Measurements from ENCODE around the gene PIP5K1C.

PIP5K1C gene

GRCh38 chr19:3627351-3627723 lies 72.9 kb downstream of the PIP5K1C start:
- H3K4me3 ChIP-seq (replicated peaks; ENCODE audit: low read depth, low read length): peak overlapping the region; percentile 31
- TF ChIP-seq CTCF (IDR thresholded peaks at IDR 0.05; ENCODE audit: low read length, missing control alignments): no peak
- DNase-seq (ENCODE audit: low read depth): no peak

GRCh38 chr19:3626473-3627350 lies 73.6 kb downstream of the PIP5K1C start, which contains the start of gene CACTIN:
CACTIN (minus strand) TSS chr19:3626790; CDS start chr19:3626762, 28 bp downstream.
- DNase-seq (ENCODE audit: low read depth): peak; percentile 98
- no peak for TF ChIP-seq CTCF (IDR thresholded peaks at IDR 0.05; ENCODE audit: low read length, missing control alignments)
- H3K4me3 ChIP-seq (replicated peaks; ENCODE audit: low read depth, low read length): peak within 1 kb of the TSS; percentile 89

GRCh38 chr19:3625996-3626472 lies 74.2 kb downstream of the PIP5K1C start:
- no peak for DNase-seq (ENCODE audit: low read depth)
- H3K4me3 ChIP-seq (replicated peaks; ENCODE audit: low read depth, low read length): peak overlapping the region; percentile 89
- TF ChIP-seq CTCF (IDR thresholded peaks at IDR 0.05; ENCODE audit: low read length, missing control alignments): no peak

GRCh38 chr19:3623716-3624115 lies 76.6 kb downstream of the PIP5K1C start:
- no peak for TF ChIP-seq CTCF (IDR thresholded peaks at IDR 0.05; ENCODE audit: low read length, missing control alignments)
- no peak overlapping the region for H3K4me3 ChIP-seq (replicated peaks; ENCODE audit: low read depth, low read length)
- DNase-seq (ENCODE audit: low read depth): no peak

GRCh38 chr19:3622224-3622623 lies 78.0 kb downstream of the PIP5K1C start:
- TF ChIP-seq CTCF (IDR thresholded peaks at IDR 0.05; ENCODE audit: low read length, missing control alignments): no peak
- no peak overlapping the region for H3K4me3 ChIP-seq (replicated peaks; ENCODE audit: low read depth, low read length)
- no peak for DNase-seq (ENCODE audit: low read depth)

GRCh38 chr19:3621689-3622088 lies 78.6 kb downstream of the PIP5K1C start:
- TF ChIP-seq CTCF (IDR thresholded peaks at IDR 0.05; ENCODE audit: low read length, missing control alignments): no peak
- DNase-seq (ENCODE audit: low read depth): no peak
- H3K4me3 ChIP-seq (replicated peaks; ENCODE audit: low read depth, low read length): no peak overlapping the region
